GM18517 (cell line): ENCODE results near the gene TCF15.

Source experiments
- ATAC-seq: cut with Tn5 transposase; IDR thresholded peaks from one replicate; pipeline ENCODE4 v1.9.1; 2021; ENCODE audit warnings: mild to moderate bottlenecking, moderate library complexity; ENCODE audit not compliant: unreplicated experiment

TCF15 gene

GRCh38 chr20:558117-558516 lies 52.0 kb downstream of the TCF15 start:
- no peak for ATAC-seq

DNA sequence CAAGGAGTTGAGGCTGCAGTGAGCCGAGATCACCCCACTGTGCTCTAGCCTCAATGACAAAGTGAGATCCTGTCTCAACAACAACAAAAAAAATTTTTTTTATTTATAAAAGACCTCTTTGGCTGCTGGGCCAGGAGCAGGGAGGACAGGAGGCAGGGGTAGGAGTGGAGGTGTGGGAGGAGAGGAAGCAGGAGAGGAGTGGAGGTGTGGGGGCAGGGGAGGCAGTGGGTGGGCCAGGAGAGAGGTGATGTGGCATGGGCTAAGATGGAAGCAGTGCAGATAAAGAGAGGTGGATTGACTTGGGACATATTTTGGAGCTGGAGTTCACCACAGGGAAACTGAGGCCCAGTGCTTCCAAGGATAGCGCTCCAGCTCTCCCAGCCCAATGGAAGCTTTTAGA lies 53.1 kb downstream of the TCF15 start:
- no peak for ATAC-seq

DNA sequence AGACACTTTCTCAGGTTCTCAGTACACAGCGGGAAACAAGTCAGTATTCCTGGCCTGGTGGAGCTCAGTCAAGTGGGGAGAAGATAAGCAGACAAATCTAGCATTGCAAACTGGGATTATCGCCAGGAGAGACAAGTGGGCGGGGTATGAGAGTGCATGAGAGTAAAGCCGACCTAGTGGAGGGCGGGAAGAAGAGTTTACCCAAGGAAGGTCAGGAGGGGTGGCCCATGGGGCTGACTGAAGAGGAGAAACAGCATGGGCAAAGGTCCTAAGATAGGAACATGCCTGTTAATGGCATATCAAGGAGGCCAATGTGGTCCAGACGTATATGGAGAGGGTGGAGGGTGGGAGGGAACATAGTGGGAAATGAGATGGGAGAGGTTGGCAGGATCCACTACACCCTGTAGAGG lies 54.1 kb downstream of the TCF15 start:
- ATAC-seq, result no peak
